A673 (cell line): ENCODE data around the gene TEX55. TPM values are rescaled to one million over a fixed set of nuclear protein-coding genes. Genes with fewer than 3 reads are reported as not detected.

Experiments
- BruUV-seq: library from RNA; stranded (reverse); fragments of 400-500 nt; replicated peaks from 2 replicates; lab custom pipeline; 2021; lab: Mats Ljungman, UMichigan
- CTCF ChIA-PET: fragments of 300-600 bp; sonication (Branson Sonifier 250); formaldehyde crosslinking; loops from one replicate; lab custom pipeline; 2022; ENCODE audit warnings: antibody characterized with exemption; lab: Charles Lee
- POLR2A ChIA-PET: fragments of 300-600 bp; sonication (Branson Sonifier 250); formaldehyde crosslinking; loops from one replicate; lab custom pipeline; 2022; ENCODE audit warnings: antibody characterized with exemption; ENCODE audit not compliant: low non-redundant PET; lab: Charles Lee
- DNase-seq: peaks from one replicate; pipeline ENCODE4 v3.0.0-alpha.2; 2015; ENCODE audit warnings: low spot score
- H3K27ac ChIP-seq: fragments of 200-600 bp; sonication (generic); 2 replicates; pipeline ENCODE4 v1.5.1; 2016; ENCODE audit warnings: mixed run types, low read depth, mild to moderate bottlenecking, mixed read lengths, antibody characterized with exemption, low read length; ENCODE audit not compliant: poor library complexity, severe bottlenecking
- H3K27me3 ChIP-seq: fragments of 200-600 bp; sonication (generic); replicated peaks from 2 replicates; pipeline ENCODE4 v1.6.1; 2017; ENCODE audit warnings: mixed run types, low read depth, mild to moderate bottlenecking, mixed read lengths, antibody characterized with exemption, low read length; ENCODE audit not compliant: insufficient read depth, poor library complexity
- H3K36me3 ChIP-seq: fragments of 200-600 bp; sonication (generic); 2 replicates; pipeline ENCODE4 v1.6.1; 2016; ENCODE audit warnings: mixed run types, mild to moderate bottlenecking, mixed read lengths, antibody characterized with exemption, low read length; ENCODE audit not compliant: insufficient read depth, poor library complexity, severe bottlenecking
- H3K4me1 ChIP-seq: fragments of 200-600 bp; sonication (generic); 2 replicates; pipeline ENCODE4 v1.6.1; 2017; ENCODE audit warnings: mixed run types, mild to moderate bottlenecking, mixed read lengths, antibody characterized with exemption, low read length; ENCODE audit not compliant: insufficient read depth, poor library complexity, severe bottlenecking
- H3K4me3 ChIP-seq: fragments of 200-600 bp; sonication (generic); 2 replicates; pipeline ENCODE4 v1.5.1; 2016; ENCODE audit warnings: low read depth, mixed run types, mild to moderate bottlenecking, mixed read lengths, low read length; ENCODE audit not compliant: poor library complexity, severe bottlenecking
- H3K9me3 ChIP-seq: fragments of 200-600 bp; sonication (generic); 2 replicates; pipeline ENCODE4 v1.6.1; 2016; ENCODE audit warnings: mixed run types, low read depth, mild to moderate bottlenecking, mixed read lengths, antibody characterized with exemption, low read length; ENCODE audit not compliant: poor library complexity, severe bottlenecking
- CTCF ChIP-seq: fragments of 300-800, 200-600 bp; sonication (generic); conservative IDR thresholded peaks from 2 replicates; pipeline ENCODE4 v1.5.1; 2017; ENCODE audit warnings: low read depth, mild to moderate bottlenecking, antibody characterized with exemption, low read length, moderate library complexity, mixed read lengths
- EZH2 ChIP-seq: fragments of 200-600 bp; sonication (generic); IDR thresholded peaks from 2 replicates; pipeline ENCODE4 v1.6.1; 2017; ENCODE audit warnings: borderline replicate concordance, low read depth, mild to moderate bottlenecking, mixed read lengths, antibody characterized with exemption, low read length; ENCODE audit not compliant: poor library complexity, severe bottlenecking
- intact Hi-C: fragments of 100-400 bp; cut with micrococcal nuclease; formaldehyde crosslinking; loops from one replicate; pipeline ENCODE4 v1.10.0; 2022; ENCODE audit not compliant: unreplicated experiment
- total RNA-seq: library from RNA; stranded (reverse); gene quantifications from 2 replicates; pipeline ENCODE4 v1.2.3, GENCODE V29; 2021

The TEX55 gene
- total RNA-seq, 1 experiment from 2014 or later: not detected

GRCh38 chr3:119149484-119149883 lies 3.5 kb downstream of the TEX55 start:
- no peak for DNase-seq
- intact Hi-C loops: loop anchor here (10.0 kb wide), 1 partner anchor 235 kb away; no protein-coding TSS in a partner anchor
- no TSS peak for BruUV-seq
- POLR2A ChIA-PET: no interaction called here
- no peaks in the 10 kb centered on the region for H3K27me3 ChIP-seq
- TF ChIP-seq EZH2: no peak
- TF ChIP-seq CTCF: no peak
- H3K27ac ChIP-seq: no peak overlapping the region
- CTCF ChIA-PET: interaction anchor here (0.8 kb wide), 1 partner anchor 92 kb away, joined by 4 read pairs; no protein-coding TSS in a partner anchor
- H3K9me3 ChIP-seq: no peaks in the 10 kb centered on the region
- no peak overlapping the region for H3K4me3 ChIP-seq
- no peaks in the 10 kb centered on the region for H3K4me1 ChIP-seq
- H3K36me3 ChIP-seq: no peaks in the 10 kb centered on the region

- Histone ChIP-seq H3K27me3 (no peaks in the 10 kb centered on the region), H3K27ac (no peak overlapping the region), H3K4me3 (no peak overlapping the region), H3K4me1 (no peaks in the 10 kb centered on the region), H3K9me3 (no peaks in the 10 kb centered on the region), H3K36me3 (no peaks in the 10 kb centered on the region)
- intact Hi-C loops: no loop called here
- POLR2A ChIA-PET: no interaction called here
- TF ChIP-seq CTCF (no peak), EZH2 (no peak)
- no peak for DNase-seq
- BruUV-seq: no TSS peak
- CTCF ChIA-PET: no interaction called here
These were observed 10.9 kb downstream of the TEX55 start for GRCh38 chr3:119156868-119157267.

GRCh38 chr3:119157971-119158370 lies 12.0 kb downstream of the TEX55 start:
- Histone ChIP-seq H3K27me3 (no peaks in the 10 kb centered on the region), H3K36me3 (no peaks in the 10 kb centered on the region), H3K27ac (no peak overlapping the region), H3K9me3 (no peaks in the 10 kb centered on the region), H3K4me1 (no peaks in the 10 kb centered on the region), H3K4me3 (no peak overlapping the region)
- ChIA-PET POLR2A (no interaction called here), CTCF (no interaction called here)
- no peak for DNase-seq
- BruUV-seq: no TSS peak
- TF ChIP-seq EZH2: no peak
- no peak for TF ChIP-seq CTCF
- intact Hi-C loops: no loop called here
